AG04450 (cell line): ENCODE data around the gene ACOXL. TPM values are rescaled to one million over a fixed set of nuclear protein-coding genes. Genes with fewer than 3 reads are reported as not detected.

ENCODE experiments used
- CTCF ChIA-PET: fragments of 300-600, 350-600 bp; formaldehyde crosslinking; extraction: SDS; loops from one replicate; lab custom pipeline; 2022; ENCODE audit warnings: antibody characterized with exemption, inconsistent platforms; lab: Charles Lee
- POLR2A ChIA-PET: fragments of 350-600 bp; formaldehyde crosslinking; extraction: SDS; loops from one replicate; lab custom pipeline; 2021; ENCODE audit warnings: antibody characterized with exemption, inconsistent platforms; lab: Yijun Ruan, JAX
- DNase-seq: peaks from one replicate; pipeline ENCODE4 v3.0.0-alpha.2; 2011; ENCODE audit warnings: low read depth, low spot score
- H3K27ac ChIP-seq: one replicate; pipeline ENCODE4 v1.5.1; 2012; ENCODE audit warnings: low read depth, low read length, control low read depth
- H3K27me3 ChIP-seq: one replicate; pipeline ENCODE4 v1.6.0; 2012; ENCODE audit warnings: low read length; ENCODE audit not compliant: control insufficient read depth, insufficient read depth
- H3K4me3 ChIP-seq: 2 replicates; pipeline ENCODE4 v1.5.1; 2011; ENCODE audit warnings: mild to moderate bottlenecking, low read depth, low read length, control low read depth
- H3K9me3 ChIP-seq: 2 replicates; pipeline ENCODE4 v1.5.1; 2012; ENCODE audit warnings: low read length; ENCODE audit not compliant: control insufficient read depth, insufficient read depth
- CTCF ChIP-seq: IDR thresholded peaks from 2 replicates; pipeline ENCODE4 v1.5.1; 2011; ENCODE audit warnings: low read depth, low read length, control low read depth, inconsistent platforms
- polyA plus RNA-seq: library from polyadenylated mRNA; depleted of rRNA; stranded (reverse); fragments of >200 nt; gene quantifications from 2 replicates; pipeline ENCODE4 v1.2.3, GENCODE V29; 2011

ACOXL gene
- polyA plus RNA-seq, 1 experiment, result not detected

GRCh38 chr2:110714452-110715224, 17.7 kb upstream of the ACOXL start:
- no peak for DNase-seq
- Histone ChIP-seq H3K9me3 (no peaks in the 10 kb centered on the region), H3K4me3 (no peak overlapping the region), H3K27ac (no peak overlapping the region), H3K27me3 (peaks cover 28% of the 10 kb centered on the region)
- CTCF ChIA-PET, result no interaction called here
- POLR2A ChIA-PET, result no interaction called here
- TF ChIP-seq CTCF, result no peak

- H3K27me3 ChIP-seq, result peaks cover 29% of the 10 kb centered on the region
- H3K27ac ChIP-seq, result no peak overlapping the region
- no peak overlapping the region for H3K4me3 ChIP-seq
- H3K9me3 ChIP-seq, result no peaks in the 10 kb centered on the region
- POLR2A ChIA-PET, result no interaction called here
- CTCF ChIA-PET, result no interaction called here
- no peak for DNase-seq
- no peak for TF ChIP-seq CTCF
Measured at GRCh38 chr2:110716959-110717645, 15.3 kb upstream of the ACOXL start.

- CTCF ChIA-PET, result no interaction called here
- no peak for TF ChIP-seq CTCF
- POLR2A ChIA-PET, result no interaction called here
- Histone ChIP-seq H3K9me3 (no peaks in the 10 kb centered on the region), H3K27me3 (peaks cover 32% of the 10 kb centered on the region), H3K27ac (no peak overlapping the region), H3K4me3 (no peak overlapping the region)
- no peak for DNase-seq
Measured at GRCh38 chr2:110717734-110718133, 14.6 kb upstream of the ACOXL start.

- H3K4me3 ChIP-seq, result no peak overlapping the region
- no peak for TF ChIP-seq CTCF
- ChIA-PET POLR2A (no interaction called here), CTCF (no interaction called here)
- H3K9me3 ChIP-seq, result no peaks in the 10 kb centered on the region
- H3K27me3 ChIP-seq, result peaks cover 31% of the 10 kb centered on the region
- no peak overlapping the region for H3K27ac ChIP-seq
- DNase-seq, result no peak
Measured at GRCh38 chr2:110718382-110718781, 14.0 kb upstream of the ACOXL start.

GRCh38 chr2:110718990-110719389, 13.4 kb upstream of the ACOXL start:
- no peak for TF ChIP-seq CTCF
- H3K9me3 ChIP-seq, result no peaks in the 10 kb centered on the region
- no peak for DNase-seq
- H3K4me3 ChIP-seq, result no peak overlapping the region
- no peak overlapping the region for H3K27ac ChIP-seq
- H3K27me3 ChIP-seq, result peaks cover 36% of the 10 kb centered on the region
- ChIA-PET CTCF (interaction anchor here (0.8 kb wide), 1 partner anchor 36 kb away, joined by 3 read pairs; no protein-coding TSS in a partner anchor), POLR2A (no interaction called here)
